Right atrium auricular region (tissue), 2 donors: ENCODE measurements around the gene TECPR2. TPM values are rescaled to one million over a fixed set of nuclear protein-coding genes. Genes with fewer than 3 reads are reported as not detected.

ENCODE experiments used
- DNase-seq: peaks from one replicate; pipeline ENCODE4 v3.0.0-alpha.2; 2019; ENCODE audit warnings: low spot score
- H3K27ac ChIP-seq, 2 donors: fragments of 200-600 bp; sonication (generic); 1 replicate in 1 of 2; 2 replicates in 1 of 2; pipeline ENCODE4 v1.5.1; 2016 to 2019
- H3K27me3 ChIP-seq, 2 donors: fragments of 200-600 bp; sonication (generic); one replicate each; pipeline versions ENCODE4 v1.5.1 to v1.6.0; 2017 to 2019
- H3K36me3 ChIP-seq: fragments of 200-600 bp; sonication (generic); one replicate; pipeline ENCODE4 v1.5.1; 2016
- H3K4me1 ChIP-seq, 2 donors: fragments of 200-600 bp; sonication (generic); one replicate each; pipeline versions ENCODE4 v1.5.1 to v1.6.0; 2017 to 2019
- H3K4me3 ChIP-seq, 2 donors: fragments of 200-600 bp; sonication (generic); 1 replicate in 1 of 2; 2 replicates in 1 of 2; pipeline ENCODE4 v1.5.1; 2017 to 2019; ENCODE audit warnings: mild to moderate bottlenecking in 1 of 2, moderate library complexity in 1 of 2
- H3K9me3 ChIP-seq, 2 donors: fragments of 200-600 bp; sonication (generic); one replicate each; pipeline ENCODE4 v1.5.1; 2019
- CTCF ChIP-seq, 2 donors: fragments of 200-600 bp; sonication (generic); IDR thresholded peaks; one replicate each; pipeline ENCODE4 v1.5.1; 2019; ENCODE audit warnings: antibody characterized with exemption in 2 of 2
- total RNA-seq, 2 donors: library from RNA; depleted of rRNA; stranded (reverse); fragments of >200 nt; gene quantifications; one replicate each; pipeline ENCODE4 v1.1.0, GENCODE V29; 2016

The TECPR2 gene
- total RNA-seq, 2 donors from 2014 or later: 13.2 to 15.5 TPM

GRCh38 chr14:102316743-102317563 lies 45.8 kb upstream of the TECPR2 start:
- Histone ChIP-seq H3K36me3 (no peaks in the 10 kb centered on the region), H3K27me3 (no peaks in the 10 kb centered on the region), H3K4me3 (peak overlapping the region; percentile 35 to 54), H3K27ac (peak overlapping the region; percentile 95 to 98), H3K9me3 (no peaks in the 10 kb centered on the region), H3K4me1 (peaks cover 0 to 39% of the 10 kb centered on the region in 2 donors)
- DNase-seq: peak; percentile 98
- peak; percentile 72 to 87 for TF ChIP-seq CTCF (IDR thresholded peaks at IDR 0.05)

GRCh38 chr14:102317564-102318248 lies 45.0 kb upstream of the TECPR2 start:
- no peak for TF ChIP-seq CTCF (IDR thresholded peaks at IDR 0.05)
- peak overlapping the region; percentile 95 to 98 for H3K27ac ChIP-seq
- no peaks in the 10 kb centered on the region for H3K9me3 ChIP-seq
- H3K27me3 ChIP-seq: no peaks in the 10 kb centered on the region
- peaks cover 0 to 39% of the 10 kb centered on the region in 2 donors for H3K4me1 ChIP-seq
- H3K4me3 ChIP-seq: peak overlapping the region; percentile 35 to 54
- DNase-seq: no peak
- no peaks in the 10 kb centered on the region for H3K36me3 ChIP-seq

- no peak for DNase-seq
- Histone ChIP-seq H3K36me3 (no peaks in the 10 kb centered on the region), H3K27me3 (no peaks in the 10 kb centered on the region), H3K9me3 (no peaks in the 10 kb centered on the region), H3K4me1 (peaks cover 0 to 38% of the 10 kb centered on the region in 2 donors), H3K27ac (peak overlapping the region; percentile 95 to 98), H3K4me3 (peak overlapping the region; percentile 54 to 76)
- TF ChIP-seq CTCF (IDR thresholded peaks at IDR 0.05): no peak
Measured at GRCh38 chr14:102318781-102319276, 43.9 kb upstream of the TECPR2 start.

- no peak for TF ChIP-seq CTCF (IDR thresholded peaks at IDR 0.05)
- Histone ChIP-seq H3K9me3 (no peaks in the 10 kb centered on the region), H3K4me3 (peak within 1 kb of the TSS; percentile 54 to 76), H3K36me3 (no peaks in the 10 kb centered on the region), H3K4me1 (peaks cover 0 to 35% of the 10 kb centered on the region in 2 donors), H3K27ac (peak within 1 kb of the TSS; percentile 95 to 98), H3K27me3 (no peaks in the 10 kb centered on the region)
- peak; percentile 95 for DNase-seq
Measured at GRCh38 chr14:102319351-102320032, 43.2 kb upstream of the TECPR2 start, which contains the start of gene ZNF839. Gene ZNF839, plus strand, starts transcription at chr14:102319746. Its CDS starts 20 bp downstream, at chr14:102319766.

GRCh38 chr14:102320033-102320660 lies 42.6 kb upstream of the TECPR2 start:
- peak overlapping the region; percentile 95 to 98 for H3K27ac ChIP-seq
- H3K4me3 ChIP-seq: peak overlapping the region; percentile 54 to 76
- H3K27me3 ChIP-seq: no peaks in the 10 kb centered on the region
- H3K36me3 ChIP-seq: no peaks in the 10 kb centered on the region
- H3K9me3 ChIP-seq: no peaks in the 10 kb centered on the region
- DNase-seq: no peak
- no peak for TF ChIP-seq CTCF (IDR thresholded peaks at IDR 0.05)
- peaks cover 0 to 30% of the 10 kb centered on the region in 2 donors for H3K4me1 ChIP-seq
